GM18499 (cell line): ENCODE measurements around the gene NT5C1B.

ENCODE experiments used
- ATAC-seq: cut with Tn5 transposase; IDR thresholded peaks from one replicate; pipeline ENCODE4 v1.9.1; 2021; ENCODE audit warnings: moderate number of reproducible peaks; ENCODE audit not compliant: insufficient read depth, unreplicated experiment

The NT5C1B gene

GRCh38 chr2:18518116-18519111 is 71.0 kb downstream of the NT5C1B start:
- ATAC-seq: no peak

GRCh38 chr2:18517386-18517785 is 72.0 kb downstream of the NT5C1B start:
- no peak for ATAC-seq

GRCh38 chr2:18516112-18516511 is 73.3 kb downstream of the NT5C1B start:
- no peak for ATAC-seq

GRCh38 chr2:18514526-18515461 is 74.6 kb downstream of the NT5C1B start:
- ATAC-seq: no peak
